SK-MEL-5 (cell line): ENCODE measurements around the gene ATRN. TPM values are rescaled to one million over a fixed set of nuclear protein-coding genes. Genes with fewer than 3 reads are reported as not detected.
"Not testable (repeated sequence)": the region's sequence is repeated elsewhere in the genome, so short reads cannot be mapped to it uniquely, and the experiment has no call there.

Experiments used
- DNase-seq: peaks from one replicate; pipeline ENCODE4 v3.0.0-alpha.2; 2016; ENCODE audit warnings: low read depth, low spot score
- in situ Hi-C: cut with HindIII; loops from 2 replicates; pipeline ENCODE4 v1.10.0; 2016; ENCODE audit warnings: low sequenced_read_pairs, high pct_unique_total_duplicates, low pct_unique_long_range_greater_than_20kb
- total RNA-seq: library from RNA; depleted of rRNA; stranded (reverse); fragments of >200 nt; shearing (Covaris generic); gene quantifications from 2 replicates; pipeline ENCODE4 v1.2.3, GENCODE V29; 2014

The ATRN gene
- total RNA-seq, 1 experiment from 2014 or later: 53.6 TPM

- in situ Hi-C loops: no loop called here
- DNase-seq: no peak
Observed at GRCh38 chr20:3590164-3590563, 119.3 kb downstream of the ATRN start.

GRCh38 chr20:3592931-3593330 lies 122.1 kb downstream of the ATRN start:
- no peak for DNase-seq
- in situ Hi-C loops: no loop called here

GRCh38 chr20:3595541-3595940 lies 124.7 kb downstream of the ATRN start:
- in situ Hi-C loops: no loop called here
- DNase-seq: no peak

GRCh38 chr20:3603108-3603507 lies 132.3 kb downstream of the ATRN start:
- no peak for DNase-seq
- in situ Hi-C loops: no loop called here

GRCh38 chr20:3605386-3605886 lies 134.6 kb downstream of the ATRN start:
- DNase-seq, in situ Hi-C loops: not testable (repeated sequence)

- DNase-seq: no peak
- in situ Hi-C loops: no loop called here
Observed at GRCh38 chr20:3606021-3606420, 135.2 kb downstream of the ATRN start.

GRCh38 chr20:3611901-3612300 lies 141.1 kb downstream of the ATRN start:
- no peak for DNase-seq
- in situ Hi-C loops: no loop called here

DNA sequence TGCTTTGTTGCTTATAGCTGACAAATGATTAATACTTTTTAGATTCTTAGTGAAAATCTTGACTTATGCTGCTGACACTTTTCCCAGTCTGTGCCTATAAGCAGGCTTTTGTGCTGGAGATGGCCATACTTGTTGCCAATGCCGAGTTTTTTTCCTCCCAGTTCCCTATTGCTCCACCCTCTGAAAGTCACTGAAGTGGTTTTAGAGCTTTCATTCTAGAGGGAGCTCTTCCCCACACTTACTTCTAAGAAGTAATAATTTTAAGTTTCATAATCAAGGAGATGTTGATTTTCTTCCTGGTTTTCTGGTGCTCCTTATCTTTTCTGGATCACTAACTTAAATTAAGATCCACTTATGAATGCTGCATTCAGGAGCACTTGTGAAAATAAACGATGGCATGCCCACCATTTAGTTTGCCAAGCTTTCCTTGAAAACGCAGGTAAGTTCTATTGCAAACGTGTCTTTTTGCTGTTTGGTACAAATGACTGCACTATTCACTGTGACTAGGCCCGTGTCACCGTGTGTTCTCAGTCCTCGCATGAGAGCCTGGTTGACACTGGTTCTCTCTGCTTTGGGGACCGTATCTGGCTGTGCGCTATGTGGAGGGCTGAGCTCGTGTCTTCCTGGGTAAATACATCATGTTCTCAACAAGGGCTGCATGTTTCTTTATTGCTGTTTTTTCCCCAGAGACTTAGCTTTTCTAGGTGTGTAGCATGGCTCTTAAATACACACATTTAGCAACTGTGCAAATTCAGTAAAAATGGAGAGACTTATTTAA lies 142.2 kb downstream of the ATRN start:
- in situ Hi-C loops: no loop called here
- DNase-seq: peak; percentile 60

- in situ Hi-C loops: no loop called here
- DNase-seq: no peak
Observed at GRCh38 chr20:3613821-3614440, 143.1 kb downstream of the ATRN start.

GRCh38 chr20:3614466-3614865 lies 143.6 kb downstream of the ATRN start:
- no peak for DNase-seq
- in situ Hi-C loops: no loop called here

- in situ Hi-C loops, DNase-seq: not testable (repeated sequence)
Observed at GRCh38 chr20:3615171-3615840, 144.5 kb downstream of the ATRN start.

DNA sequence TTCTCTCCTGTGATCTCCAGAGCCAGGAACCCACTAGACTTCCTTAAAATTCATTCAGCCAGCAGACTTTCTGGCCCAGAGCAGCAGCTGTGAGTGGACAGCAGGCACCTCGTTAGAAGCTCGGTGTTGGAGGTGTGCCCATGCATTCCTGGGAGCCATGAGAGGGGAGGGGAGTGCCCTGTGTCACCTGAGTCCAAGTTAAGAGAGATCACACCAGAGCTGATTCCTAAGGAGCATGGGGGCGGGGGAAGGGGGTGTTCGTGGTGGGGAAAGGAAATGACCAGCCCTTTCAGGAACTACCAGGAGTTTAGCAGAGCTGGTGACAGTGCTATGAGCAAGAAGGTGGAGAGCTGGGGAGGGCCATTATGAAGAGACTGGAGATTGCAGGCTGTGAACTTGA lies 145.4 kb downstream of the ATRN start:
- in situ Hi-C loops: no loop called here
- no peak for DNase-seq

- no peak for DNase-seq
- in situ Hi-C loops: no loop called here
Observed at GRCh38 chr20:3621111-3621510, 150.3 kb downstream of the ATRN start.

DNA sequence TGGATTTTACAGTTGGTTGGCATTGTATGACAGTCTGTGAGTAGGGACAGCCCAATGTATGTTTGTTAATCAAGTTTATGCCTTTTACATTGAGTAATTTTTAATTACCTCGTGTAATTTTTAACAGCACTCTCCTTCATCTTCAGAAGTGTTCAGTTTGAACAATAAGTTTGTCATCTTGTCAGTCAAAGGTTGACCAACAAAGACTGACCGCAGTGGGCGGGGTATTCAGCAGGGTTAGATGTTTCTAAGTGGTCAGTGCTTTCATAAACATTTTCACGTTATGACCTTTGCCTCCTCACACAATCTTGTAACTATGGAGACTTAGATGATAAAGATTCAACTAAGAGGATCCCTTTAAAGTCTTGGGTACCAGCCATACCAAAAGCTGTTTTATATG lies 151.6 kb downstream of the ATRN start:
- no peak for DNase-seq
- in situ Hi-C loops: no loop called here

DNA sequence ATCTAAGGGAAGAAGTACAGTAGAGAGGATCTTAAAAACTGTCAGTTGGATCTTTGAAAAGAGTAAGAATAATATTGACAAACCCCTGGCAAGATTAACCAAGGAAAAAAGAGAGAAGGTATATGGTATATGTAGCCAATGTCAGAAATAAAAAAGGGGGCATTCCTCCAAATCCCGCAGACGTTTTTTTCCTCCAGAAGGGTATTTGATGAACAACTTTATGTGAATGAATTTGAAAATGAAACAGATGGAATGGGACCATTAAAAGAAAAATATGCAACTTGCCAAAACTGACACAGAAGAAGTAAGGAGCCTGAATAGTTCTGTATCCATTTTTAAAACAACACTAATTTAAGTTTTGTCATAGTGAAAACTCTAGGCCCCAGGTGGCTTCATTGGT lies 156.7 kb downstream of the ATRN start:
- no peak for DNase-seq
- in situ Hi-C loops: no loop called here

GRCh38 chr20:3628502-3629314 lies 157.9 kb downstream of the ATRN start:
- no peak for DNase-seq
- in situ Hi-C loops: no loop called here

- in situ Hi-C loops: no loop called here
- DNase-seq: no peak
Observed at GRCh38 chr20:3629893-3630292, 159.1 kb downstream of the ATRN start.

DNA sequence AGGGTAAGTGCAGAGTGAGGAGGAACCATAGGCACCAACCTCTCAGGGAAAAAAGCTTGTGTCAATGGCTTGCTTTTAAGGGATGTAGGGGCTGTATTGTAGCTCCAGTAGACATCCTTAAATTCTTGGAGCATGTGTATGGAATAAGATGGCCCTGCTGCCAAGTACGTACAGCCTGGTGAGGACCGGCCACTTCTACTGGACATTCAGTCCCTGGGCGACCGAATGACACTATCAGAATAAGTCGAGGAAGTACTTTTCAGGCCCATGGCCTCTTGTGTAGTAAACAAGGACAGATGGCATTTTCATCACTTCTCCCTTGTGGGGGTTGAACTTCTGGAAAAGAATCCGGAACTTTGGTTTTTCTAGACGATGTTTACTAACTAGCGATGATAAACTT lies 159.6 kb downstream of the ATRN start:
- in situ Hi-C loops: no loop called here
- no peak for DNase-seq
